Esophagus squamous epithelium (tissue), 4 donors: ENCODE data around the gene ZSWIM3.

Source experiments
- CTCF ChIP-seq, 6 experiments: fragments of 450-650 bp in 4 of 6; fragments of 200-600 bp in 2 of 6; sonication (generic) in 2 of 6; IDR thresholded peaks; one replicate each; pipeline ENCODE4 v1.5.1; 2016 to 2019; ENCODE audit warnings: antibody characterized with exemption in 6 of 6, mild to moderate bottlenecking in 4 of 6, moderate library complexity in 4 of 6
- POLR2A ChIP-seq, 4 donors: fragments of 450-650 bp; IDR thresholded peaks; one replicate each; pipeline ENCODE4 v1.6.1; 2017; ENCODE audit warnings: antibody characterized with exemption in 4 of 4, mild to moderate bottlenecking in 4 of 4, moderate library complexity in 3 of 4

- TF ChIP-seq CTCF (IDR thresholded peaks at IDR 0.05) (no peak), POLR2A (IDR thresholded peaks at IDR 0.05) (no peak)
Measured at GRCh38 chr20:45845452-45845851, 12.0 kb upstream of the ZSWIM3 start.
